NB4 (cell line): ENCODE results near the gene EHD3.

Source experiments
- DNase-seq: peaks from one replicate; pipeline ENCODE4 v3.0.0; 2010; ENCODE audit warnings: low read depth
- H3K4me3 ChIP-seq: one replicate; pipeline ENCODE4 v1.5.1; 2011; ENCODE audit warnings: mild to moderate bottlenecking, low read depth, low read length, moderate library complexity
- MAX ChIP-seq: IDR thresholded peaks from 2 replicates; pipeline ENCODE4 v1.6.1; 2011; ENCODE audit warnings: low read depth, low read length
- MYC ChIP-seq: IDR thresholded peaks from 2 replicates; pipeline ENCODE4 v1.6.1; 2011; ENCODE audit warnings: low read depth, low read length
- POLR2A ChIP-seq: IDR thresholded peaks from 2 replicates; pipeline ENCODE4 v1.6.1; 2011; ENCODE audit warnings: mild to moderate bottlenecking; ENCODE audit not compliant: insufficient read length; ENCODE audit errors: extremely low read depth
- TF ChIP-seq, protein P1 (sequence below): IDR thresholded peaks from one replicate; pipeline ENCODE4 v1.5.1; 2012; ENCODE audit warnings: low read depth, low read length

EHD3 gene

GRCh38 chr2:31238906-31239592 is 5.1 kb downstream of the EHD3 start:
- H3K4me3 ChIP-seq: no peak overlapping the region
- TF ChIP-seq MAX (no peak), POLR2A (no peak), MYC (no peak)
- TF ChIP-seq, protein P1, sequence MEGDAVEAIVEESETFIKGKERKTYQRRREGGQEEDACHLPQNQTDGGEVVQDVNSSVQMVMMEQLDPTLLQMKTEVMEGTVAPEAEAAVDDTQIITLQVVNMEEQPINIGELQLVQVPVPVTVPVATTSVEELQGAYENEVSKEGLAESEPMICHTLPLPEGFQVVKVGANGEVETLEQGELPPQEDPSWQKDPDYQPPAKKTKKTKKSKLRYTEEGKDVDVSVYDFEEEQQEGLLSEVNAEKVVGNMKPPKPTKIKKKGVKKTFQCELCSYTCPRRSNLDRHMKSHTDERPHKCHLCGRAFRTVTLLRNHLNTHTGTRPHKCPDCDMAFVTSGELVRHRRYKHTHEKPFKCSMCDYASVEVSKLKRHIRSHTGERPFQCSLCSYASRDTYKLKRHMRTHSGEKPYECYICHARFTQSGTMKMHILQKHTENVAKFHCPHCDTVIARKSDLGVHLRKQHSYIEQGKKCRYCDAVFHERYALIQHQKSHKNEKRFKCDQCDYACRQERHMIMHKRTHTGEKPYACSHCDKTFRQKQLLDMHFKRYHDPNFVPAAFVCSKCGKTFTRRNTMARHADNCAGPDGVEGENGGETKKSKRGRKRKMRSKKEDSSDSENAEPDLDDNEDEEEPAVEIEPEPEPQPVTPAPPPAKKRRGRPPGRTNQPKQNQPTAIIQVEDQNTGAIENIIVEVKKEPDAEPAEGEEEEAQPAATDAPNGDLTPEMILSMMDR: no peak
- no peak for DNase-seq

DNA sequence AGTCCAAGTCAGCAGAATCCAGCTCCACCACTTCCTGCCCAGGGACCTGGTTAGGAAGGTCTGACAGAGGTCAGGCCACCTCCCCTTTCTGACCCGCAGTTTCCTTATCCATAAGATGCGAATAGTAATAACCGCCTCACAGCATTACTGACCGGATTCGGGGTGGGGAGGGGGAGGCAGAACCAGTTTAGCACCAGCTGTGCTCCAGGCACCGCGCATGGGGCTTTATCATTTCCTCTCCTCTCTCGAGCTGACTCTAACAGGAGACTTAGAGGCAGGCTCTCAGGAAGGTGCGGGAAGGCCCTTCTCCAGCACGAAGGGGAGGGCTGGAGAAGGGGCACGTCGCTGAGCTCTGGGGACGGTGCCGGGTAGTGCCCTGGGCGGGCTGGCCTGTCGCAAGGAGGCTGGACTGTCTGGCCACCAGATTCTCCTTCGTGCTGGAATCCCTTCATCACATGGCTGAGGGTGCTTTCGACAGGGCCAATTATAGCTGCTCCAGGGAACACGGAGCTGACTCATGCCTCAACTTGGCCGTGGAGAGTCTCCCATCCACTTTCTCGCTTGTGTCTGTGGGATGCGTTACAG is 5.7 kb downstream of the EHD3 start:
- TF ChIP-seq, protein P1: no peak
- TF ChIP-seq POLR2A: no peak
- no peak for DNase-seq
- H3K4me3 ChIP-seq: no peak overlapping the region

- H3K4me3 ChIP-seq: no peak overlapping the region
- TF ChIP-seq, protein P1: no peak
- TF ChIP-seq MYC (no peak), POLR2A (no peak), MAX (no peak)
- DNase-seq: no peak
These were observed 6.7 kb downstream of the EHD3 start for GRCh38 chr2:31240381-31241365.

- no peak overlapping the region for H3K4me3 ChIP-seq
- TF ChIP-seq MYC: no peak
- TF ChIP-seq, protein P1: no peak
- no peak for TF ChIP-seq POLR2A
- no peak for TF ChIP-seq MAX
These were observed 7.8 kb downstream of the EHD3 start for GRCh38 chr2:31241625-31242270.

DNA sequence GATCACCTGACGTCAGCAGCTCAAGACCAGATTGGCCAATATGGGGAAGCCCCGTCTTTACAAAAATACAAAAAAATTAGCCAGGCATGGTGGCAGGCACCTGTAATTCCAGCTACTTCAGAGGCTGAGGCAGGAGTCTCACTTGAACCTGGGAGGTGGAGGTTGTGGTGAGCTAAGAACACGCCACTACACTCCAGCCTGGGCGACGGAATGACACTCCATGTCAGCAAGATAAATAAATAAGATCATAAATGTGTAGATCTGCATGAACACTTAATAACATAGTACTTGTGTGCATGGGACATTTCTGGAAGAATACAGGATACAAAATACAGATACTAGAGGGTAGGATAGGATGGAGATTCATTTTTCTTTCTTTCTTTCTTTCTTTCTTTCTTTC is 9.1 kb downstream of the EHD3 start:
- no peak overlapping the region for H3K4me3 ChIP-seq
- no peak for TF ChIP-seq MAX
- no peak for TF ChIP-seq POLR2A
- TF ChIP-seq, protein P1: no peak
- TF ChIP-seq MYC: no peak
- no peak for DNase-seq

More at GRCh38 chr2:31241625-31242270, 7.8 kb downstream of the EHD3 start:
- no peak for DNase-seq
